T-cell (primary cell): Measurements from ENCODE around the gene MCRIP1. TPM values are rescaled to one million over a fixed set of nuclear protein-coding genes. Genes with fewer than 3 reads are reported as not detected.
"Not testable (repeated sequence)": the region's sequence is repeated elsewhere in the genome, so short reads cannot be mapped to it uniquely, and the experiment has no call there.

Source experiments
- ATAC-seq, 4 experiments: fragments of 200-7000 bp in 3 of 4; fragments of 150-1000 bp in 1 of 4; cut with Tn5 transposase; replicated peaks in 1 of 4; 1 replicate in 3 of 4; 2 replicates in 1 of 4; pipeline ENCODE4 v1.10.0; 2021; ENCODE audit warnings: moderate library complexity in 3 of 4, mild to moderate bottlenecking in 2 of 4, moderate number of reproducible peaks in 1 of 4
- CTCF ChIA-PET, 2 donors: fragments of 300-600 bp; sonication (Branson Sonifier 250); formaldehyde crosslinking; loops; one replicate each; lab custom pipeline; 2022; ENCODE audit warnings: antibody characterized with exemption in 2 of 2; lab: Charles Lee
- POLR2A ChIA-PET, 2 donors: fragments of 300-600 bp; sonication (Branson Sonifier 250); formaldehyde crosslinking; loops; one replicate each; lab custom pipeline; 2022; ENCODE audit warnings: antibody characterized with exemption in 2 of 2; lab: Charles Lee
- DNase-seq, 35 experiments: peaks; one replicate each; pipeline versions ENCODE4 v3.0.0 to v3.0.0-alpha.2; 2013 to 2023
- H3K27ac ChIP-seq: one replicate; pipeline ENCODE4 v1.5.1; 2013; ENCODE audit warnings: low read length
- H3K27me3 ChIP-seq, 2 experiments: replicated peaks in 1 of 2; 1 replicate in 1 of 2; 2 replicates in 1 of 2; pipeline versions ENCODE4 v1.6.1 to v1.7.0; 2013; ENCODE audit warnings: low read length in 1 of 2, mixed read lengths in 1 of 2; ENCODE audit not compliant: control insufficient read depth in 2 of 2, insufficient read depth in 2 of 2; ENCODE audit errors: extremely low read depth in 1 of 2
- H3K36me3 ChIP-seq, 2 donors: 1 replicate in 1 of 2; 2 replicates in 1 of 2; pipeline versions ENCODE4 v1.6.1 to v1.7.0; 2013; ENCODE audit warnings: low read length in 1 of 2; ENCODE audit not compliant: control insufficient read depth in 2 of 2, insufficient read depth in 1 of 2; ENCODE audit errors: extremely low read depth in 1 of 2
- H3K4me1 ChIP-seq, 2 experiments: 1 replicate in 1 of 2; 2 replicates in 1 of 2; pipeline versions ENCODE4 v1.6.1 to v1.7.0; 2013; ENCODE audit warnings: low read length in 2 of 2, mixed read lengths in 1 of 2; ENCODE audit not compliant: insufficient read depth in 2 of 2, control insufficient read depth in 1 of 2; ENCODE audit errors: extremely low read depth in 1 of 2
- H3K4me3 ChIP-seq, 2 donors: 1 replicate in 1 of 2; 2 replicates in 1 of 2; pipeline versions ENCODE4 v1.5.1 to v1.7.0; 2013; ENCODE audit warnings: mild to moderate bottlenecking in 2 of 2, low read length in 1 of 2, moderate library complexity in 1 of 2; ENCODE audit not compliant: control insufficient read depth in 1 of 2; ENCODE audit errors: extremely low read depth in 1 of 2
- H3K9me3 ChIP-seq: 2 replicates; pipeline ENCODE4 v1.7.0; 2013
- H3K27ac Mint-ChIP-seq, 2 donors: one replicate each; pipeline ENCODE4 v1.8.0; 2020 to 2021; ENCODE audit warnings: mild to moderate bottlenecking in 2 of 2, mixed read lengths in 2 of 2
- H3K27me3 Mint-ChIP-seq, 2 donors: one replicate each; pipeline ENCODE4 v1.8.0; 2021 to 2022; ENCODE audit warnings: mixed read lengths in 2 of 2
- H3K36me3 Mint-ChIP-seq: one replicate; pipeline ENCODE4 v1.8.0; 2021; ENCODE audit warnings: mixed read lengths
- H3K4me1 Mint-ChIP-seq, 3 donors: one replicate each; pipeline ENCODE4 v1.8.0; 2020 to 2022; ENCODE audit warnings: mixed read lengths in 3 of 3, mild to moderate bottlenecking in 1 of 3
- H3K4me3 Mint-ChIP-seq, 3 donors: one replicate each; pipeline ENCODE4 v1.8.0; 2020 to 2022; ENCODE audit warnings: mild to moderate bottlenecking in 3 of 3, mixed read lengths in 3 of 3, moderate library complexity in 3 of 3
- H3K9me3 Mint-ChIP-seq, 3 donors: one replicate each; pipeline ENCODE4 v1.8.0; 2020 to 2022; ENCODE audit warnings: mixed read lengths in 3 of 3
- WGBS: methylation state at CpG from one replicate; pipeline ENCODE4 v1.1.5; 2013; ENCODE audit warnings: missing lambda C conversion rate; ENCODE audit not compliant: insufficient coverage; 5-methylcytosine and 5-hydroxymethylcytosine counted together
- total RNA-seq, 35 experiments: library from RNA in 6 of 35; stranded (reverse) in 6 of 35; fragments of 120-200 nt in 1 of 35; gene quantifications; one replicate each; pipeline versions ENCODE4 v1.2.1 to v1.2.4 and lab custom pipeline; 2013 to 2026

Gene MCRIP1
- total RNA-seq, 5 donors from 2014 or later (not counting 1 experiment from before 2014, with no cell fraction given), result 46.4 to 92.4 (median 77.1) TPM

DNA sequence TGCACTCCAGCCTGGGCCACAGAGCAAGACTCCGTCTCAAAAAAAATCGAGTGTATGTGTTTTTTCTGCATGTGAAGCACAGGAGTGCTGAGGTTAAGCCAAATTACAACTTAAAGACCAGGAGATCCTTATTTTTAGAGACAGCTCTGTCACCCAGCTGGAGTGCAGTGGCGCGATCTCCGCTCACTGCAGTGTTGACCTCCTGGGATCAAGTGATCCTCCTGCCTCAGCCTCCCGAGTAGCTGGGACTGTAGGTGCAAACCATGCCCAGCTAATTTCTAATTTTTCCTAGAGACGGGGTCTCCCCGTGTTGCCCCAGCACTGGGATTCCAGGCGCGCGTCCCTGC lies 9.3 kb upstream of the MCRIP1 start:
- Histone ChIP-seq H3K27me3 (no peaks in the 10 kb centered on the region), H3K36me3 (peaks cover 15 to 47% of the 10 kb centered on the region in 2 donors), H3K4me1 (no peaks in the 10 kb centered on the region), H3K4me3 (no peak overlapping the region), H3K9me3 (no peaks in the 10 kb centered on the region), H3K27ac (no peak overlapping the region)
- 97% methylated on average over 11 of the region's 11 CpGs for WGBS
- ATAC-seq (no peak), DNase-seq (no peak)
- ChIA-PET POLR2A (no interaction called here), CTCF (no interaction called here)
- Mint-ChIP-seq H3K4me1 (no peaks in the 10 kb centered on the region), H3K4me3 (no peak overlapping the region), H3K36me3 (peaks cover 20% of the 10 kb centered on the region), H3K27ac (peak overlapping the region in 1 of 2 donors; percentile 52), H3K9me3 (no peaks in the 10 kb centered on the region), H3K27me3 (no peaks in the 10 kb centered on the region)

GRCh38 chr17:81841866-81842265 lies 8.8 kb upstream of the MCRIP1 start:
- H3K27ac Mint-ChIP-seq, result no peak overlapping the region
- 92% methylated on average over 15 of the region's 15 CpGs for WGBS
- no peak overlapping the region for H3K4me3 Mint-ChIP-seq
- no peaks in the 10 kb centered on the region for H3K4me1 Mint-ChIP-seq
- no peak for DNase-seq
- no peaks in the 10 kb centered on the region for H3K27me3 Mint-ChIP-seq
- peaks cover 20% of the 10 kb centered on the region for H3K36me3 Mint-ChIP-seq
- Histone ChIP-seq H3K27ac (no peak overlapping the region), H3K4me3 (no peak overlapping the region), H3K27me3 (no peaks in the 10 kb centered on the region), H3K4me1 (no peaks in the 10 kb centered on the region), H3K9me3 (no peaks in the 10 kb centered on the region), H3K36me3 (peaks cover 15 to 42% of the 10 kb centered on the region in 2 donors)
- ATAC-seq, result no peak
- ChIA-PET CTCF (interaction anchor here in 1 of 2 donors (0.6 kb wide), 1 partner anchor 120 kb away, joined by 3 read pairs; no protein-coding TSS in a partner anchor), POLR2A (no interaction called here)
- H3K9me3 Mint-ChIP-seq, result no peaks in the 10 kb centered on the region

- no peak overlapping the region for H3K27ac ChIP-seq
- 87% methylated on average over 40 of the region's 40 CpGs for WGBS
- H3K9me3 ChIP-seq, result no peaks in the 10 kb centered on the region
- no peaks in the 10 kb centered on the region for H3K4me1 ChIP-seq
- Mint-ChIP-seq H3K4me3 (no peak overlapping the region), H3K27ac (no peak overlapping the region), H3K9me3 (no peaks in the 10 kb centered on the region), H3K27me3 (no peaks in the 10 kb centered on the region), H3K36me3 (peaks cover 17% of the 10 kb centered on the region), H3K4me1 (no peaks in the 10 kb centered on the region)
- H3K27me3 ChIP-seq, result no peaks in the 10 kb centered on the region
- DNase-seq (no peak), ATAC-seq (no peak)
- no peak overlapping the region for H3K4me3 ChIP-seq
- CTCF ChIA-PET, result interaction anchor here in 1 of 2 donors (0.6 kb wide), 1 partner anchor 119 kb away, joined by 3 read pairs; no protein-coding TSS in a partner anchor
- POLR2A ChIA-PET, result no interaction called here
- H3K36me3 ChIP-seq, result peaks cover 10 to 35% of the 10 kb centered on the region in 2 donors
Observed at GRCh38 chr17:81840826-81841778, 8.0 kb upstream of the MCRIP1 start.

- H3K27me3 Mint-ChIP-seq, H3K4me3 ChIP-seq, CTCF ChIA-PET, H3K4me3 Mint-ChIP-seq, H3K27ac Mint-ChIP-seq, DNase-seq, H3K27me3 ChIP-seq, H3K9me3 Mint-ChIP-seq, H3K9me3 ChIP-seq, H3K4me1 Mint-ChIP-seq, H3K27ac ChIP-seq, ATAC-seq, H3K4me1 ChIP-seq, POLR2A ChIA-PET: not testable (repeated sequence)
- H3K36me3 Mint-ChIP-seq, result peaks cover 11% of the 10 kb centered on the region
- WGBS, result 94% methylated on average over 5 of the region's 5 CpGs
- peaks cover 8 to 24% of the 10 kb centered on the region in 2 donors for H3K36me3 ChIP-seq
Observed at GRCh38 chr17:81840059-81840458, 7.0 kb upstream of the MCRIP1 start.

GRCh38 chr17:81839301-81839700 lies 6.2 kb upstream of the MCRIP1 start:
- no peak for DNase-seq
- H3K27ac ChIP-seq, result no peak overlapping the region
- H3K4me3 Mint-ChIP-seq, result no peak overlapping the region
- H3K4me1 ChIP-seq, result peaks cover 0 to 2% of the 10 kb centered on the region in 2 experiments
- POLR2A ChIA-PET, result no interaction called here
- no peak overlapping the region for H3K27ac Mint-ChIP-seq
- H3K4me1 Mint-ChIP-seq, result no peaks in the 10 kb centered on the region
- no peak for ATAC-seq
- CTCF ChIA-PET, result no interaction called here
- H3K36me3 Mint-ChIP-seq, result peaks cover 4% of the 10 kb centered on the region
- no peaks in the 10 kb centered on the region for H3K9me3 Mint-ChIP-seq
- peaks cover 6 to 17% of the 10 kb centered on the region in 2 donors for H3K36me3 ChIP-seq
- H3K27me3 Mint-ChIP-seq, result no peaks in the 10 kb centered on the region
- H3K4me3 ChIP-seq, result no peak overlapping the region
- no peaks in the 10 kb centered on the region for H3K9me3 ChIP-seq
- H3K27me3 ChIP-seq, result no peaks in the 10 kb centered on the region
- WGBS, result 90% methylated on average over 15 of the region's 15 CpGs

GRCh38 chr17:81838753-81839255 lies 5.7 kb upstream of the MCRIP1 start:
- no peaks in the 10 kb centered on the region for H3K9me3 Mint-ChIP-seq
- DNase-seq (no peak), ATAC-seq (no peak)
- no peak overlapping the region for H3K27ac ChIP-seq
- H3K4me3 Mint-ChIP-seq, result no peak overlapping the region
- H3K36me3 ChIP-seq, result peaks cover 1 to 12% of the 10 kb centered on the region in 2 donors
- H3K27me3 ChIP-seq, result no peaks in the 10 kb centered on the region
- H3K27ac Mint-ChIP-seq, result no peak overlapping the region
- H3K27me3 Mint-ChIP-seq, result no peaks in the 10 kb centered on the region
- no peak overlapping the region for H3K4me3 ChIP-seq
- H3K9me3 ChIP-seq, result no peaks in the 10 kb centered on the region
- H3K4me1 Mint-ChIP-seq, result peaks cover 0 to 2% (median under 1%) of the 10 kb centered on the region in 3 donors
- POLR2A ChIA-PET, result no interaction called here
- H3K4me1 ChIP-seq, result peaks cover 0 to 7% of the 10 kb centered on the region in 2 experiments
- WGBS, result 67% methylated on average over 11 of the region's 17 CpGs
- peaks cover 4% of the 10 kb centered on the region for H3K36me3 Mint-ChIP-seq
- CTCF ChIA-PET, result no interaction called here
